DOHH2 (cell line): ENCODE measurements around the gene GLI3.

Source experiments
- EZH2phosphoT487 ChIP-seq: fragments of 200-600 bp; sonication (generic); IDR thresholded peaks from 2 replicates; pipeline ENCODE4 v1.6.1; 2017; ENCODE audit warnings: borderline replicate concordance, mild to moderate bottlenecking, antibody characterized with exemption, low read length, moderate library complexity, mixed read lengths
- TF ChIP-seq, protein P1 (sequence below): fragments of 200-600 bp; sonication (generic); IDR thresholded peaks from one replicate; pipeline ENCODE4 v1.5.1; 2014; ENCODE audit warnings: antibody characterized with exemption, mild to moderate bottlenecking, low read depth, low read length; ENCODE audit not compliant: poor library complexity, severe bottlenecking

DNA sequence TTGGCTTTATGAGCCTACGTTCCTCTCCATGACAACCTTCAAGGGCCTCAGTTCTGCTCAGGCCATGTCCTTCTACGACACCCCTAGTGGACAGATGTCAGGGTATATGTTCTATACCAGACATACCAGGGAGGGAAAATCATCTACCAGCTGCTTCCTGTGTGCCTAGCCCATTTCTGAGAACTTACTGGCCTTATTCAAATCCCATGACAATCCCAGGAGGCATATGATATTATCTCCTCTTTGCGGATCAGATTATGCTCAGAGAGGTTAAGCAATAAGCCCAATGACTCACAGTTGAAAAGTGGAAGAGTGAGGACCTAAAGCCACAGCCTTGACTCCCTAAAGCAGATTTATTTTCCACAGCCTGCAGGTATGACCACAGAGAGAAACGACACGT, 139.3 kb downstream of the GLI3 start:
- TF ChIP-seq, protein P1, sequence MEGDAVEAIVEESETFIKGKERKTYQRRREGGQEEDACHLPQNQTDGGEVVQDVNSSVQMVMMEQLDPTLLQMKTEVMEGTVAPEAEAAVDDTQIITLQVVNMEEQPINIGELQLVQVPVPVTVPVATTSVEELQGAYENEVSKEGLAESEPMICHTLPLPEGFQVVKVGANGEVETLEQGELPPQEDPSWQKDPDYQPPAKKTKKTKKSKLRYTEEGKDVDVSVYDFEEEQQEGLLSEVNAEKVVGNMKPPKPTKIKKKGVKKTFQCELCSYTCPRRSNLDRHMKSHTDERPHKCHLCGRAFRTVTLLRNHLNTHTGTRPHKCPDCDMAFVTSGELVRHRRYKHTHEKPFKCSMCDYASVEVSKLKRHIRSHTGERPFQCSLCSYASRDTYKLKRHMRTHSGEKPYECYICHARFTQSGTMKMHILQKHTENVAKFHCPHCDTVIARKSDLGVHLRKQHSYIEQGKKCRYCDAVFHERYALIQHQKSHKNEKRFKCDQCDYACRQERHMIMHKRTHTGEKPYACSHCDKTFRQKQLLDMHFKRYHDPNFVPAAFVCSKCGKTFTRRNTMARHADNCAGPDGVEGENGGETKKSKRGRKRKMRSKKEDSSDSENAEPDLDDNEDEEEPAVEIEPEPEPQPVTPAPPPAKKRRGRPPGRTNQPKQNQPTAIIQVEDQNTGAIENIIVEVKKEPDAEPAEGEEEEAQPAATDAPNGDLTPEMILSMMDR, result no peak
- TF ChIP-seq EZH2phosphoT487, result no peak
